Calu3 (cell line): ENCODE data around the gene LPAR1. TPM values are rescaled to one million over a fixed set of nuclear protein-coding genes. Genes with fewer than 3 reads are reported as not detected.

Experiments
- BruUV-seq: library from RNA; stranded (reverse); fragments of 400-500 nt; replicated peaks from 2 replicates; lab custom pipeline; 2021; lab: Mats Ljungman, UMichigan
- CTCF ChIA-PET: fragments of 300-600 bp; sonication (Branson Sonifier 250); formaldehyde crosslinking; loops from one replicate; lab custom pipeline; 2022; ENCODE audit warnings: antibody characterized with exemption; lab: Charles Lee
- DNase-seq: peaks from one replicate; pipeline ENCODE4 v3.0.0; 2022
- H3K27ac Mint-ChIP-seq: one replicate; pipeline ENCODE4 v1.8.0; 2022; ENCODE audit warnings: mixed read lengths; ENCODE audit not compliant: unreplicated experiment
- H3K27me3 Mint-ChIP-seq: one replicate; pipeline ENCODE4 v1.8.0; 2022; ENCODE audit warnings: mixed read lengths; ENCODE audit not compliant: unreplicated experiment
- H3K36me3 Mint-ChIP-seq: one replicate; pipeline ENCODE4 v1.8.0; 2022; ENCODE audit warnings: mild to moderate bottlenecking, moderate library complexity, mixed read lengths; ENCODE audit not compliant: insufficient read depth, unreplicated experiment
- H3K4me1 Mint-ChIP-seq: one replicate; pipeline ENCODE4 v1.8.0; 2022; ENCODE audit warnings: mild to moderate bottlenecking, low read depth, mixed read lengths; ENCODE audit not compliant: unreplicated experiment
- H3K4me3 Mint-ChIP-seq: one replicate; pipeline ENCODE4 v1.8.0; 2022; ENCODE audit warnings: mild to moderate bottlenecking, low read depth, moderate library complexity, mixed read lengths; ENCODE audit not compliant: unreplicated experiment
- H3K9me3 Mint-ChIP-seq: one replicate; pipeline ENCODE4 v1.8.0; 2022; ENCODE audit warnings: low read depth, mixed read lengths; ENCODE audit not compliant: unreplicated experiment
- intact Hi-C: fragments of 100-400 bp; cut with micrococcal nuclease; formaldehyde crosslinking; loops from one replicate; pipeline ENCODE4 v1.10.0; 2022; ENCODE audit not compliant: unreplicated experiment
- total RNA-seq: library from RNA; stranded (reverse); gene quantifications from 2 replicates; pipeline ENCODE4 v1.2.3, GENCODE V29; 2022
- TF ChIP-seq, protein P1 (sequence below): fragments of 200-600 bp; IDR thresholded peaks from one replicate; pipeline ENCODE4 v1.8.0; 2022; ENCODE audit warnings: antibody characterized with exemption; ENCODE audit not compliant: unreplicated experiment

Gene LPAR1
- total RNA-seq, 1 experiment from 2014 or later: 6.3 TPM

DNA sequence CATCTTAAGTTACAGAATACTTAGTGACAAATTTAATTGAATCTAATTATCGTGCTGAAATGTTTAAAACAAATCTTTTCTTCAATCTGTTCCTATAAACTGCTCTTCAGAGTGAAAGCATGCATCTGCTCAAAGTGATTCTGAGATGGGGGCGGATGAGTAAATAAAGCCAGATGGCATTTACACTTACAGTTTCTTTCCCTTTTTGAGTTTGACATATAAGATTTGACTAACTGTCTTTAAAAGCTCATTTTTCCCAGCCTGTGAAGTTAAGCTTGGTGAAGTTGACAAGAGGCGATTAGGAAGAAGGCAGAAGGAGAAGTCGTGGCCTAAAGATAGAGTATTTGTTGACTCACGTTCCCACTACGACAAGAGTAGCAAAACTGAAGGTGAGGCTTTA is 137.4 kb downstream of the LPAR1 start:
- H3K4me1 Mint-ChIP-seq: no peaks in the 10 kb centered on the region
- no peak overlapping the region for H3K4me3 Mint-ChIP-seq
- CTCF ChIA-PET: no interaction called here
- H3K9me3 Mint-ChIP-seq: peaks cover 15% of the 10 kb centered on the region
- H3K27ac Mint-ChIP-seq: no peak overlapping the region
- intact Hi-C loops: no loop called here
- no peak for DNase-seq
- TF ChIP-seq, protein P1, sequence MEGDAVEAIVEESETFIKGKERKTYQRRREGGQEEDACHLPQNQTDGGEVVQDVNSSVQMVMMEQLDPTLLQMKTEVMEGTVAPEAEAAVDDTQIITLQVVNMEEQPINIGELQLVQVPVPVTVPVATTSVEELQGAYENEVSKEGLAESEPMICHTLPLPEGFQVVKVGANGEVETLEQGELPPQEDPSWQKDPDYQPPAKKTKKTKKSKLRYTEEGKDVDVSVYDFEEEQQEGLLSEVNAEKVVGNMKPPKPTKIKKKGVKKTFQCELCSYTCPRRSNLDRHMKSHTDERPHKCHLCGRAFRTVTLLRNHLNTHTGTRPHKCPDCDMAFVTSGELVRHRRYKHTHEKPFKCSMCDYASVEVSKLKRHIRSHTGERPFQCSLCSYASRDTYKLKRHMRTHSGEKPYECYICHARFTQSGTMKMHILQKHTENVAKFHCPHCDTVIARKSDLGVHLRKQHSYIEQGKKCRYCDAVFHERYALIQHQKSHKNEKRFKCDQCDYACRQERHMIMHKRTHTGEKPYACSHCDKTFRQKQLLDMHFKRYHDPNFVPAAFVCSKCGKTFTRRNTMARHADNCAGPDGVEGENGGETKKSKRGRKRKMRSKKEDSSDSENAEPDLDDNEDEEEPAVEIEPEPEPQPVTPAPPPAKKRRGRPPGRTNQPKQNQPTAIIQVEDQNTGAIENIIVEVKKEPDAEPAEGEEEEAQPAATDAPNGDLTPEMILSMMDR: no peak
- no TSS peak for BruUV-seq
- no peaks in the 10 kb centered on the region for H3K27me3 Mint-ChIP-seq
- no peaks in the 10 kb centered on the region for H3K36me3 Mint-ChIP-seq

DNA sequence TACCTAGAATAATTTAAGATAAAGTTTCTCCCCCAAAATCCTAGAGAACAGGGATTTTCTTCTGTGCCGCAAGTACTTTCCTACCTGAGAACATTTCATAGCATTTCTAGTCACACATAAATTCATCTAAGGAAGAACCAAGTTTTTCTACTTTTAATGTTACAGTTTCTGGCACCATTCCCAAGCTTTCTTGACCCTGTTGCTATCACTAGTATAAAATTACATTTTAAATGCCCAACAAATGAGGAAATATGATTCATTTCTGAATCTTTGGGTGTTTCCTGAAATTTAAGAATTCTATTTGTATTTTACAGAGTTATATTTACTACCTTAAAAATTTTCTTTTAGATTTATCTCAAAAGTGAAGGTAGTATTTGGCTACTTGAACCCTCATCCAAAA is 137.8 kb downstream of the LPAR1 start:
- no TSS peak for BruUV-seq
- Mint-ChIP-seq H3K4me1 (no peaks in the 10 kb centered on the region), H3K4me3 (no peak overlapping the region), H3K36me3 (no peaks in the 10 kb centered on the region), H3K27ac (no peak overlapping the region), H3K27me3 (no peaks in the 10 kb centered on the region), H3K9me3 (peaks cover 15% of the 10 kb centered on the region)
- no peak for DNase-seq
- intact Hi-C loops: no loop called here
- TF ChIP-seq, protein P1: no peak
- CTCF ChIA-PET: no interaction called here

DNA sequence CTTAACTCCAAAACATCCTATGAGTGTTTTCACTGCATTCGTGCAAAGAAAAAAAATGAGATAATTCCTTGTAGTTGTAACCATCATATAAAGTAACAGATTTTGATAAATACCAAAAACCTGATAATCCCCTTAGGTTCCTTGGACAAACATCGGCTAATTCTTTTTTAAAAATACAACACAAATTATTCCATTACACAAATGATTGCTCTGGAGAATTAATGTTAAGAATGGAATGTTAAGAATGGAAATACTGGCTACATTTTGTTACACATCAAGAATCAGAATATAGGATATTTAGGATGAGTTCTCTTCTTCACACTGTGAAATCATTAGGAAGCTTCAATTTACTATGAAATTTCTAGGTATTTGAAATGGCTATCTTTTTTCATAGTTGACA is 139.4 kb downstream of the LPAR1 start:
- Mint-ChIP-seq H3K4me3 (no peak overlapping the region), H3K27me3 (no peaks in the 10 kb centered on the region), H3K4me1 (no peaks in the 10 kb centered on the region), H3K36me3 (no peaks in the 10 kb centered on the region), H3K9me3 (peaks cover 13% of the 10 kb centered on the region), H3K27ac (no peak overlapping the region)
- DNase-seq: no peak
- BruUV-seq: no TSS peak
- intact Hi-C loops: no loop called here
- TF ChIP-seq, protein P1: no peak
- CTCF ChIA-PET: no interaction called here

DNA sequence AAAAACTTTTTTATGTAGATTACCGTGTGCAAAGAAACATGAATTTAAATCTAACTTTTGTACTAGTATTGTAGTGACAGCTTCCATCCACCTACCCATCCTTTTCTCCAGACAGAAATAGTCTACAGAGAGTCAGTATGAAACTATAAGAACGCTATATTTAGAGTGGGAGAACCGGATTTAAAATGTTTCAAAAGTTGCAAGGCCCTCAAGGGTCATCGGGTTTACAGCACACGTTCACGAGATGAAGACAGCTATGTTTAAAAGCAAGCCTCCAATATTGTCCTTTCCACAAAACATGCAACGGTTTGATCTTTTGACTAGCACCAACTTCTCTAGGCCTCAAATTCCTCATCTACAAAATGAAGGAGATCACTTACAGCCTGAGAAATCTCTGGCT is 139.9 kb downstream of the LPAR1 start:
- H3K36me3 Mint-ChIP-seq: no peaks in the 10 kb centered on the region
- TF ChIP-seq, protein P1: no peak
- H3K27me3 Mint-ChIP-seq: no peaks in the 10 kb centered on the region
- no peaks in the 10 kb centered on the region for H3K4me1 Mint-ChIP-seq
- no TSS peak for BruUV-seq
- H3K27ac Mint-ChIP-seq: no peak overlapping the region
- intact Hi-C loops: no loop called here
- no peak for DNase-seq
- no peak overlapping the region for H3K4me3 Mint-ChIP-seq
- CTCF ChIA-PET: no interaction called here
- peaks cover 13% of the 10 kb centered on the region for H3K9me3 Mint-ChIP-seq
